ENCODE data around the gene GAS2L3. TPM values are rescaled to one million over a fixed set of nuclear protein-coding genes. Genes with fewer than 3 reads are reported as not detected.
A peak's percentile ranks its signal among the peaks of the same experiment; 100 is the strongest.

Gene GAS2L3
- total and polyA plus RNA-seq, 2 of the 13 experiments (the other 11 are each of a cell fraction or from before 2014, with no cell fraction given): 7.0 to 20.8 TPM

GRCh38 chr12:100612606-100613005, 39.1 kb downstream of the GAS2L3 start (continued):
- no peak for TF ChIP-seq SIN3A (IDR thresholded peaks at IDR 0.05; ENCODE audit: borderline replicate concordance, low read depth, low read length)
- no peak for TF ChIP-seq ZSCAN22 (CRISPR knock-in tag; IDR thresholded peaks at IDR 0.05)

GRCh38 chr12:100624571-100624970, 51.1 kb downstream of the GAS2L3 start:
- in situ Hi-C loops (cut with HindIII; ENCODE audit: extremely low pct_ligation_motif_present, low pct_unique_long_range_greater_than_20kb): no loop called here

DNA sequence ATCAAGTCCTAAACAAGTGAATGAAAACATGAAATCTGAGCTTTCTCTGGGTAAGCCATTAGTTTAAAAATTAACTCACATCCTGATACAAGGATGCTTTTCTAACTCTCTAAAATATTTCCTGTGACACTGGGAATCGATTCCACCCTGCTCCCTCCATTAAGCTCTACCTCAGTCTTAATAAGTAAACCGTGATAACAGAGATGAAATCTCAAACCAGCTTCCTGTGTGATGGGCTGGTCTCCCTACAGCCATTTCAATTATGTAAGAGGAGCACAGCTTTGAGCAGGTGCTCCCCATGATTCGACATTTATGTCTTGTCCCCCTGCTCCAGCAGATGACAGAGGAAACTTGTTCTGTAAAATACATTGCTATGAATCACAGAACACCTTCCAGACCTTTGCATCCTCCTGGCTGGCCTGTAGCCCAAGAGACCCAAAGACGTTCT, 59.0 kb downstream of the GAS2L3 start:
- H3K4me3 ChIP-seq (replicated peaks in 1 of 3; ENCODE audit: insufficient read depth in 1 of 3, low read depth in 2 of 3, low read length in 3 of 3): no peak overlapping the region
- 19% methylated on average over 4 of the region's 4 CpGs for WGBS (ENCODE audit: low lambda C conversion rate)
- peaks cover 32% of the 10 kb centered on the region for H3K4me1 ChIP-seq (ENCODE audit: insufficient read depth, low read length)
- no peak overlapping the region for H2AFZ ChIP-seq (ENCODE audit: low read length)
- peak; percentile 4 for DNase-seq (ENCODE audit: low spot score)
- H3K36me3 ChIP-seq (replicated peaks in 1 of 2; ENCODE audit: control insufficient read depth in 1 of 2, insufficient read depth in 2 of 2, low read length in 2 of 2): no peaks in the 10 kb centered on the region
- H3K27ac ChIP-seq (ENCODE audit: extremely low read length, insufficient read depth, low read length): peak overlapping the region; percentile 27
- ChIA-PET POLR2A (no interaction called here), CTCF (ENCODE audit: low intra/inter-chr PET ratio, low total read pairs) (no interaction called here)
- no peaks in the 10 kb centered on the region for H4K20me1 ChIP-seq (ENCODE audit: insufficient read depth, low read length)
- peak overlapping the region; percentile 5; the same call in 1 of the 2 replicates for H3K4me2 ChIP-seq (ENCODE audit: low read depth, low read length)
- FAIRE-seq: no peak
- in situ Hi-C loops (cut with HindIII; ENCODE audit: extremely low pct_ligation_motif_present, low pct_unique_long_range_greater_than_20kb) (no loop called here), intact Hi-C loops (cut with micrococcal nuclease; ENCODE audit: unreplicated experiment) (no loop called here)
- no peaks in the 10 kb centered on the region for H3K9me3 ChIP-seq (ENCODE audit: low read length)
- no TSS peak for BruUV-seq (replicated peaks)
- ATAC-seq: peak; percentile 77
- H3K27me3 ChIP-seq (ENCODE audit: control insufficient read depth in 1 of 2, insufficient read depth in 2 of 2, low read length in 2 of 2): no peaks in the 10 kb centered on the region
- no peaks in the 10 kb centered on the region for H3K79me2 ChIP-seq (ENCODE audit: insufficient read depth, low read length)
- no peak overlapping the region for H3K9ac ChIP-seq (ENCODE audit: insufficient read depth, low read depth, low read length)
- TF ChIP-seq ONECUT2 (CRISPR knock-in tag; IDR thresholded peaks at IDR 0.05) (peak; percentile 39; the same call in 1 of the 2 replicates), SIX1 (CRISPR knock-in tag; IDR thresholded peaks at IDR 0.05; ENCODE audit: borderline replicate concordance) (peak; percentile 67; the same call in 1 of the 2 replicates), FOXA3 (CRISPR knock-in tag; IDR thresholded peaks at IDR 0.05) (peak; percentile 31; the same call in 1 of the 2 replicates), STAG1 (CRISPR knock-in tag; IDR thresholded peaks at IDR 0.05) (no peak), ZNF136 (CRISPR knock-in tag; IDR thresholded peaks at IDR 0.05; ENCODE audit: low read depth) (no peak), SAP130 (CRISPR knock-in tag; IDR thresholded peaks at IDR 0.05; ENCODE audit: low read depth) (peak; percentile 26; the same call in 1 of the 2 replicates), HNF1B (CRISPR knock-in tag; IDR thresholded peaks at IDR 0.05) (0 out of 2 replicates have a peak, but pooled peaks have one; percentile 19), ZC3H13 (CRISPR knock-in tag; IDR thresholded peaks at IDR 0.05) (no peak), NCOA2 (CRISPR knock-in tag; IDR thresholded peaks at IDR 0.05) (no peak), ELF3 (CRISPR knock-in tag; IDR thresholded peaks at IDR 0.05) (peak; percentile 17; the same call in 1 of the 2 replicates)

More at GRCh38 chr12:100624571-100624970, 51.1 kb downstream of the GAS2L3 start:
- H3K4me3 ChIP-seq (replicated peaks in 1 of 3; ENCODE audit: insufficient read depth in 1 of 3, low read depth in 2 of 3, low read length in 3 of 3): no peak overlapping the region
- H3K27me3 ChIP-seq (ENCODE audit: control insufficient read depth in 1 of 2, insufficient read depth in 2 of 2, low read length in 2 of 2): no peaks in the 10 kb centered on the region
- ChIA-PET CTCF (ENCODE audit: low intra/inter-chr PET ratio, low total read pairs) (no interaction called here), POLR2A (no interaction called here)
- intact Hi-C loops (cut with micrococcal nuclease; ENCODE audit: unreplicated experiment): no loop called here
- H3K27ac ChIP-seq (ENCODE audit: extremely low read length, insufficient read depth, low read length): no peak overlapping the region
- H3K9ac ChIP-seq (ENCODE audit: insufficient read depth, low read depth, low read length): no peak overlapping the region
- no peak overlapping the region for H3K4me2 ChIP-seq (ENCODE audit: low read depth, low read length)
- BruUV-seq (replicated peaks): no TSS peak
- H3K79me2 ChIP-seq (ENCODE audit: insufficient read depth, low read length): no peaks in the 10 kb centered on the region
- no peaks in the 10 kb centered on the region for H3K4me1 ChIP-seq (ENCODE audit: insufficient read depth, low read length)
- no peak overlapping the region for H2AFZ ChIP-seq (ENCODE audit: low read length)
- H3K9me3 ChIP-seq (ENCODE audit: low read length): no peaks in the 10 kb centered on the region
- FAIRE-seq: no peak
- no peak for DNase-seq (ENCODE audit: low spot score)
- 94% methylated on average over 4 of the region's 4 CpGs for WGBS (ENCODE audit: low lambda C conversion rate)
- no peaks in the 10 kb centered on the region for H4K20me1 ChIP-seq (ENCODE audit: insufficient read depth, low read length)
- TF ChIP-seq THYN1 (CRISPR knock-in tag; IDR thresholded peaks at IDR 0.05; ENCODE audit: borderline replicate concordance, low read depth): no peak
- TF ChIP-seq ZKSCAN8 (CRISPR knock-in tag; IDR thresholded peaks at IDR 0.05; ENCODE audit: borderline replicate concordance): no peak
- ATAC-seq: no peak
- H3K36me3 ChIP-seq (replicated peaks in 1 of 2; ENCODE audit: control insufficient read depth in 1 of 2, insufficient read depth in 2 of 2, low read length in 2 of 2): peaks cover 0 to 12% of the 10 kb centered on the region in 2 experiments; a peak in 2 of 5 replicates
